PC-3 (cell line): ENCODE data around the gene SUZ12.

ENCODE experiments used
- CTCF ChIP-seq: fragments of 300-600 bp; sonication (generic); conservative IDR thresholded peaks from 2 replicates; pipeline ENCODE4 v1.5.1; 2017; ENCODE audit warnings: antibody characterized with exemption, low read depth, mild to moderate bottlenecking, low read length
- EZH2 ChIP-seq: fragments of 300-600 bp; sonication (generic); IDR thresholded peaks from one replicate; pipeline ENCODE4 v1.6.1; 2017; ENCODE audit warnings: antibody characterized with exemption, mild to moderate bottlenecking, low read length; ENCODE audit not compliant: unreplicated experiment
- EZH2phosphoT487 ChIP-seq: fragments of 300-600 bp; sonication (generic); IDR thresholded peaks from 2 replicates; pipeline ENCODE4 v1.6.1; 2018; ENCODE audit warnings: mild to moderate bottlenecking, antibody characterized with exemption, low read length, borderline replicate concordance

GRCh38 chr17:32009262-32009542, 72.4 kb downstream of the SUZ12 start:
- TF ChIP-seq CTCF (no peak), EZH2 (no peak), EZH2phosphoT487 (no peak)
